Hepatocyte (in vitro differentiated cells): ENCODE results near the gene PADI4.

Experiments
- EZH2 ChIP-seq: fragments of 200-600 bp; sonication (generic); IDR thresholded peaks from 2 replicates; pipeline ENCODE4 v1.6.1; 2016; ENCODE audit warnings: antibody characterized with exemption, mild to moderate bottlenecking, borderline replicate concordance
- EZH2phosphoT487 ChIP-seq: fragments of 200-600 bp; sonication (generic); IDR thresholded peaks from one replicate; pipeline ENCODE4 v1.6.1; 2018; ENCODE audit warnings: antibody characterized with exemption, mild to moderate bottlenecking, low read depth, moderate library complexity; ENCODE audit not compliant: unreplicated experiment, severe bottlenecking
- TF ChIP-seq, protein P1 (sequence below): fragments of 200-600 bp; sonication (generic); IDR thresholded peaks from 2 replicates; pipeline ENCODE4 v1.5.1; 2016; ENCODE audit warnings: antibody characterized with exemption, mild to moderate bottlenecking; ENCODE audit not compliant: poor library complexity

GRCh38 chr1:17361687-17362086 is 53.7 kb downstream of the PADI4 start:
- TF ChIP-seq, protein P1, sequence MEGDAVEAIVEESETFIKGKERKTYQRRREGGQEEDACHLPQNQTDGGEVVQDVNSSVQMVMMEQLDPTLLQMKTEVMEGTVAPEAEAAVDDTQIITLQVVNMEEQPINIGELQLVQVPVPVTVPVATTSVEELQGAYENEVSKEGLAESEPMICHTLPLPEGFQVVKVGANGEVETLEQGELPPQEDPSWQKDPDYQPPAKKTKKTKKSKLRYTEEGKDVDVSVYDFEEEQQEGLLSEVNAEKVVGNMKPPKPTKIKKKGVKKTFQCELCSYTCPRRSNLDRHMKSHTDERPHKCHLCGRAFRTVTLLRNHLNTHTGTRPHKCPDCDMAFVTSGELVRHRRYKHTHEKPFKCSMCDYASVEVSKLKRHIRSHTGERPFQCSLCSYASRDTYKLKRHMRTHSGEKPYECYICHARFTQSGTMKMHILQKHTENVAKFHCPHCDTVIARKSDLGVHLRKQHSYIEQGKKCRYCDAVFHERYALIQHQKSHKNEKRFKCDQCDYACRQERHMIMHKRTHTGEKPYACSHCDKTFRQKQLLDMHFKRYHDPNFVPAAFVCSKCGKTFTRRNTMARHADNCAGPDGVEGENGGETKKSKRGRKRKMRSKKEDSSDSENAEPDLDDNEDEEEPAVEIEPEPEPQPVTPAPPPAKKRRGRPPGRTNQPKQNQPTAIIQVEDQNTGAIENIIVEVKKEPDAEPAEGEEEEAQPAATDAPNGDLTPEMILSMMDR: no peak
- TF ChIP-seq EZH2: no peak
- TF ChIP-seq EZH2phosphoT487: no peak
